HAP-1 (cell line): ENCODE data around the gene USB1.

Source experiments
- DNase-seq, 2 experiments: peaks; one replicate each; pipeline ENCODE4 v3.0.0-alpha.2; 2016 to 2020; ENCODE audit warnings: low spot score in 2 of 2
- H3K27me3 ChIP-seq: fragments of 250-450 bp; sonication (Bioruptor Pico); 2 replicates; pipeline ENCODE4 v1.5.1; 2020; ENCODE audit warnings: low read depth, mild to moderate bottlenecking, moderate library complexity
- H3K36me3 ChIP-seq: fragments of 250-450 bp; sonication (Bioruptor Pico); replicated peaks from 2 replicates; pipeline ENCODE4 v1.5.1; 2020; ENCODE audit warnings: mild to moderate bottlenecking
- H3K4me1 ChIP-seq: fragments of 250-450 bp; sonication (Bioruptor Pico); 2 replicates; pipeline ENCODE4 v1.5.1; 2020; ENCODE audit warnings: mild to moderate bottlenecking
- H3K4me3 ChIP-seq: fragments of 250-450 bp; sonication (Bioruptor Pico); 2 replicates; pipeline ENCODE4 v1.5.1; 2020; ENCODE audit warnings: mild to moderate bottlenecking, moderate library complexity
- H3K9me3 ChIP-seq: fragments of 250-450 bp; sonication (Bioruptor Pico); 2 replicates; pipeline ENCODE4 v1.5.1; 2020; ENCODE audit warnings: mild to moderate bottlenecking, moderate library complexity
- in situ Hi-C: fragments of 300-500 bp; cut with MboI; formaldehyde crosslinking; loops from 3 replicates; pipeline ENCODE4 v1.14.3; 2020; ENCODE audit warnings: low sequenced_read_pairs, inconsistent platforms, mixed read lengths

The USB1 gene

DNA sequence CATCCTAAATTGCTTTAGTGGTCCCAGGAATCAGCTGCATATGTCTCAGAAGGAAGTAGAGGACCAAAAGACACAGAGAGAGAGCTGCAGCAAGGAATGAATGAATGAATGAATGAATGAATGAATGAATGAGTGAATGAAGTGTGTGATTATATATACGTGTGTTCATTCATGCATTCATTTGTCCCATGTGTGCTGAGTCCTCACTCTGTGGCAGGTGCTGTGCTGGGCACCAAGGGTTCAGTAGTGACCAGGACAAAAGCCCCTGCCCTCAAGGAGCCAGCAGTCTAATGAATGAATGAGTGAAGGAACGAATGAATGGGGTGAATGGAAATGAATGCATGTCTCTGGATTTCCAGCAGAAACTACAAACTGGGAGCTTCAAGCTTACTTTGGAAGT lies 39.7 kb upstream of the USB1 start:
- Histone ChIP-seq H3K4me1 (no peaks in the 10 kb centered on the region; the same call in 1 of the 2 replicates), H3K36me3 (no peaks in the 10 kb centered on the region), H3K9me3 (no peaks in the 10 kb centered on the region), H3K4me3 (no peak overlapping the region), H3K27me3 (no peaks in the 10 kb centered on the region)
- no peak for DNase-seq
- in situ Hi-C loops, result no loop called here

DNA sequence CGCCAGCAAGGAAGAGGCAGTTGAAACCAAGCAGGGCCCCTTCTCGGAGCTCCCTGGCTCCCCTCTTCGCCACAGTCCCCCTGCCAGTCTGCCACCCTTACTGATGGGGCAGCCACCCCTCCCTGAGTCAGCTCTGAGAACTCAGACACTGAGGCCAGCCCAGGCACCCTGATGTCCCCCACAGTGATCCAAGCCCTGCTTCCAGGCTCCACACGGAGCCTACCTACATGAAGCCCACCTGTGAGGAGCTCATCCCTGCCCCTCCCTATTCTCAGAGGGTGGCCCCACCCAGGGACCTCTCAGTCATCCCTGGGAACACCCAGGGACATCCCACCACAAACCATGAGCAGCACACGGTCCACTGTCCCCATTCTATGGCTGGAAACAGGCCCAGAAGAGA lies 39.2 kb upstream of the USB1 start:
- H3K36me3 ChIP-seq, result no peaks in the 10 kb centered on the region
- no peak for DNase-seq
- H3K27me3 ChIP-seq, result no peaks in the 10 kb centered on the region
- in situ Hi-C loops, result no loop called here
- H3K9me3 ChIP-seq, result no peaks in the 10 kb centered on the region
- no peaks in the 10 kb centered on the region; the same call in 1 of the 2 replicates for H3K4me1 ChIP-seq
- no peak overlapping the region for H3K4me3 ChIP-seq

DNA sequence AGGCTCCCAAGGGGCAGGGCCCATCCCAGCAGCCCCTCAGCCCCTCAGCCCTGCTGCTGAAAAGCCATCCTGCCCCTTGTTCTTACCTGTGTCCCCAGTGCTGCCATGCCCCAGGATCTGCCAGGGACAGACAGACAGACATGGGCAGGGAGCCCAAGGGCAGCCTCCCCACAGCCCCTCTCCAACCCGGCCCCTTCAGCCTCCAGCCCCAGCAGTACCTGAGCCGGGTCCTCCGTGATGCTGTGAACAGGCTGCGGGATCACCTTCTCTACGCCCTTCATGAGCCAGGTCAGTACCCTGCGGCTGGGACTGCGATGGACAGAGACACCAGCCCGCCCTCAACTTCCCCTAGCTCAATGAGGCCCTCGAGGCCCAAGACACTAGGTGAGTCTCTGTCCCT lies 38.5 kb upstream of the USB1 start:
- H3K4me1 ChIP-seq, result no peaks in the 10 kb centered on the region; the same call in 1 of the 2 replicates
- in situ Hi-C loops, result no loop called here

DNA sequence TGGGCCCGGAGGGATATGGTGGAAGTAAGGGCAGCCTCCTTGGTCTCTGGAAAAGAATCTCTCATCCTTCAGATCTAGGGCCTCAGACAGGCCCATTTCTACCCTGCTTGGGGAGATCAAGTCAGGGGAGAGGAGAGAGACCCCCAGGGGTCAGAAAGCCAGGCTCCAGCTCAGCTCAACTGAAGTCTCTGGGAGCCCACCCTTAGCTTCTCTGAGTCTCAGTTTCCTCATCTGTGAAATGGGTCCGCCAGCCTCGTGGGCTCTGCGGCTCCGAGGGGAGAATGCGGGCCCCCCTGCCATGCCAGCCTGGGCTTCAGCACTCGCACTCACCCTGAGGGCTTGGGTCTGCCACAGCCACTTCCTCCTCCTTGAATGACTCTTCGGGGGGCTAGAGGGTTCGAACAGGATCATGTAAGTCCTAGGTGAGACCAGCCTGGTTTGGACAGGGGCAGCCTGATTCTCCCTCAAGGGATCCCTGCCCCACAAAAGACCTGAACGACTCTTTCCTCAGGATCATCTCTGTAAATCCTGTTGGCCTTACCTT lies 37.0 kb upstream of the USB1 start:
- no peak for DNase-seq
- no peaks in the 10 kb centered on the region for H3K27me3 ChIP-seq
- H3K4me3 ChIP-seq, result no peak overlapping the region
- H3K4me1 ChIP-seq, result no peaks in the 10 kb centered on the region
- in situ Hi-C loops, result no loop called here
- no peaks in the 10 kb centered on the region for H3K9me3 ChIP-seq
- no peaks in the 10 kb centered on the region for H3K36me3 ChIP-seq

More for the DNA sequence above, 38.5 kb upstream of the USB1 start:
- H3K27me3 ChIP-seq, result no peaks in the 10 kb centered on the region
- H3K36me3 ChIP-seq, result no peaks in the 10 kb centered on the region
- no peaks in the 10 kb centered on the region for H3K9me3 ChIP-seq
- no peak for DNase-seq
- H3K4me3 ChIP-seq, result no peak overlapping the region

DNA sequence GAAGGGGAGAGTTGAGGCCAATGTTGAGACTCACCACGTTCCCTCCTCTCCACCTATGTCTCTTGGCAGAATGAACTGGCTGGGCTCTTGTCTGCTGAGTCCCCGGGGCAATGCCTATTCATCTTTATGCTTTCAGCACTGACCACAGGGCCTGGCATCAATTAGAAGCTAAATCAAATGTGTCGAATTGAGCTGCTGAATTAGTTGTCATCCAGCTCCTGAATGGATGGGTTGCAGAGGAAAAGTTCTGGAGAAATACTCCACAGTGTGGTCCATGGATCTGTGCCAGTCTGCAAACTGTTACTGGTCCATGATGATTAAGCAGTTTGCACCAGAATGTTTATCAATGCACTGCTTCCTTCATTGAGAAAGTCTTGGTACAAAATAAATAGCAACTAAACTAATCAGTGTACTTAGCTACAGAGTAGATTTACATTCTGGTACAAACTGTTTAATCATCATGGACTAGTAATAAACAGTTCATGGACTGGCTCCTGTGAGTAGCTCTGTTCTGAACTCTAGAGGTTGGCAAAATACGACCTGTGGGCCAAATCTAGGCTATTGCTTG lies 34.9 kb upstream of the USB1 start:
- Histone ChIP-seq H3K9me3 (no peaks in the 10 kb centered on the region), H3K36me3 (no peaks in the 10 kb centered on the region), H3K4me3 (no peak overlapping the region), H3K4me1 (no peaks in the 10 kb centered on the region), H3K27me3 (no peaks in the 10 kb centered on the region)
- in situ Hi-C loops, result no loop called here
- no peak for DNase-seq

DNA sequence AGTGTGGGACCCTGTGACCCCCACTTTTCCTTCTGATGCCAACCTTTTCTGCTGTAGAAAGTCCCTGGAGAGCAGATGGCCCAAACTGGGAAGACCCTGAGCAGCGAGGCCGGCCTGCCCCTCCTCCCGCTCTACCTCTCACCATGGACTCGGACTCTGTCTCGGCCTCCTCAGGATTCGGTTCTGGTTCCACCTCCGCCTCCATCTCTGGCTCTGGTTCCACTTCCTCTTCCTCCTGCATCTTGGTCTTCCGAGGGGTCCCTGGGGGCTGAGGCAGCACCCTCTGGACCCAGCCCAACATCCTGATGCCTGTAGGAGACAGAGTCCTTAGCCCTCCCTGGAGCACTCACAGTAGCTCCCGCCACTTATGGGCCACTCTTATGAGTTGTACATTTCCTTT lies 34.2 kb upstream of the USB1 start:
- no peak overlapping the region for H3K4me3 ChIP-seq
- no peaks in the 10 kb centered on the region for H3K4me1 ChIP-seq
- no peaks in the 10 kb centered on the region for H3K9me3 ChIP-seq
- no peaks in the 10 kb centered on the region for H3K36me3 ChIP-seq
- no peaks in the 10 kb centered on the region for H3K27me3 ChIP-seq
- in situ Hi-C loops, result no loop called here
- DNase-seq, result no peak

DNA sequence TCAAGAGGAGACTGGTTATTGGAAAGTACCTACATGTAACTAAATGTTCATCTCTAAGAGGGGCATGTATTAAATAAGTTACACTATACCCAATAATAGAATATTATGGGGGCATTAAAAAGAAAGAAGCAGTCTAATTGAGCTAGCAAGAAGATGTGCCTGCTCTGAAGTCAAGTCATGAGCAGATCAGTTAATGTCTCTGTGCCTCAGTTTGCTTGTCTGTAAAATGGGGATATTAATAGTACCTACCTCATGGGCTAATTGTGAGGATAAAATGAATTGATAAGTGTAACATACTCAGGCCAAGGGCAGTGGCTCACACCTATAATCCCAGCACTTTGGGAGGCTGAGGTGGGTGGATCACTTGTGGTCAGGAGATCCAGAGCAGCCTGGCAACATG lies 33.3 kb upstream of the USB1 start:
- Histone ChIP-seq H3K4me1 (no peaks in the 10 kb centered on the region), H3K4me3 (no peak overlapping the region), H3K27me3 (no peaks in the 10 kb centered on the region), H3K36me3 (no peaks in the 10 kb centered on the region), H3K9me3 (no peaks in the 10 kb centered on the region)
- no peak for DNase-seq
- in situ Hi-C loops, result no loop called here

DNA sequence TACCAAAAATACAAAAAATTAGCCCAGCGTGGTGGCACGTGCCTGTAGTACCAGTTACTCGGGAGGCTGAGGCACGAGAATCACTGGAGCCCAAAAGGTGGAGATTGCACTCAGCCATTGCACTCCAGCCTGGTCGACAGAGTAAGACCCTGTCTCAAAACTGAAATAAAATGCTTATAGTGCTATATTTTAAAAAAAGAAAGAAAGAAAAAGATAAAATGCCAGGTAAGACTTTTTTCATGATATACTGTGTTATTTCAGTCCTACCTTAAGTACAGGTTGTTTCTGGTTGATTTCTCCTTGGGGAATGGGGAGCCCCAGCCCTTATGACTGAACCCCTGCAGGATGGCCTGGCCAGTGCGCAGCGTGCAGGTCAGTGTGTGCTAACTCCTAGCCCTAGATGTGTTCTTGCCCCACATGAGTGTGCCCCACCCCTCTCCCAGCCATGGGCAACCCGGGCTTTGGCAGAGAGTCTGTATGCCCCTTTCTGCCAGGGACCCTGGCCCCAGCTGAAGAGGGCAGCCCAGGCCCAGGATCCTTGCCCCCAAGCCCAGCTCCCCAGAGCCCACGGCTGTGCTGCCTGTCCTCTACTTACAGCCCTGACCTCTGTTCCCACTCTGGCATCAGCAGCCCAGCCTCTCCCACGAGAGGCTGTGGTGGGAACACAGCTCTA lies 31.6 kb upstream of the USB1 start:
- Histone ChIP-seq H3K36me3 (no peaks in the 10 kb centered on the region), H3K4me1 (no peaks in the 10 kb centered on the region), H3K9me3 (no peaks in the 10 kb centered on the region), H3K27me3 (no peaks in the 10 kb centered on the region), H3K4me3 (no peak overlapping the region)
- in situ Hi-C loops, result no loop called here
- DNase-seq, result no peak

DNA sequence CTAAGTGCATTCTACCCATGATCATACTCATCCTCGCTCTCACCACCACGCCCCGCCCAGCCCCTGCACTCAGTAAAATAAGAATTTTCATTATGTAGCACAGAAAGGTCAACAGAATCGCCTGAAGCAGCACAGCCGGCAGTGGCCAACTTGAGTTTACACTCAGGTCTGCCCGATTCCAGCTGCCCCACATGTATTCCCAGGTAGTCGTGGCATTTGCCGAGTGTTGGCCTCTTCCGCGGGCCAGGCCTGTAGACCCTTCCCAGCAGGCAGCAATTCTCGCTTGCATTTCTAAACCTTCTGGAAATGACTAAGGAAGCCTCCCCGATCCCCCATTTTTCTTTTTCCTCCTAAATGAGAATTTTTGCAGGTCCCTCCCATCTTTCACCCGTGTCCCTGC lies 30.9 kb upstream of the USB1 start:
- H3K27me3 ChIP-seq, result no peaks in the 10 kb centered on the region
- H3K36me3 ChIP-seq, result no peaks in the 10 kb centered on the region
- in situ Hi-C loops, result no loop called here
- H3K9me3 ChIP-seq, result no peaks in the 10 kb centered on the region
- H3K4me3 ChIP-seq, result no peak overlapping the region
- DNase-seq, result no peak
- no peaks in the 10 kb centered on the region for H3K4me1 ChIP-seq

DNA sequence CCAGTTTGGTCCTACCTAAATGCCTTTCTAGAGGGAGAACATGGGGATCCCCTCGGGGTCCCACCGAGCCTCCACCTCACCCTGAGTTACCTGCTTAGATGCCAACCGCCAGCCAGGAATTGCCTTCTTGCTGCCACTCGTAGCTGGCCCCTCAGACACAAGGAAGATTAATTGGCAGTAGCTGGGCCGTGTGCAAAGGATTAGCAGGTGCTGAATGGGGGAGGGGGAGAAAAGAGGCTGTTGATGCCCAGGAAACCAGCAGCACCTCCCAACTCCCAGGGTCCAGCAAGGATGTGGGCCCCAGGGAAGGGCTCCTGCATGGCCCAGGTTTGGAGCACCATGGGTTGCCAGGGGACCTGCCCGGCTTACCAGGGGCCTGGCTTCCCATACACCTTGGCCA lies 30.2 kb upstream of the USB1 start, which contains the start of gene CNGB1:
TSS of gene CNGB1 (minus strand) at position 159 of the 400 bp plus-strand sequence. CDS start 3,842 bp downstream, outside the sequence.
- no peaks in the 10 kb centered on the region for H3K9me3 ChIP-seq
- H3K27me3 ChIP-seq, result no peaks in the 10 kb centered on the region
- H3K4me3 ChIP-seq, result no peak within 1 kb of the TSS
- DNase-seq, result no peak
- H3K4me1 ChIP-seq, result no peaks in the 10 kb centered on the region
- no peaks in the 10 kb centered on the region for H3K36me3 ChIP-seq
- in situ Hi-C loops, result no loop called here

DNA sequence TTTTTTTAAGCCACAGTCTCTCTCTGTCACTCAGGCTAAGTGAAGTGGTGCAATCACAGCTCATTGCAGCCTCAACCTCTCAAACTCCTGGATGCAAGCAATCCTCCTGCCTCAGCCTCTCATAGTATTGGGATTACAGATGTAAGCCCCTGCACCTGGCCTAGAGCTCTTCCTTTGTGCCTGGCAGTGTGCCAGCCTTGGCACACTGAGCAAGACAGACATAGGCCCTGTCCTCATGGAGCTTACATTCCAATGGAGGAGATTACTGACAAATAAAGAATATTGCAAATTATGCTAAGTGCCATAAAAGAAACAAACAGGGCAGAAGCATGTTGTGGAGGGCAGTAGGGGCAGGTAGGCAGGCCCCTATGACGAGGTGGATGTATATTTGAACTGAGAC lies 29.4 kb upstream of the USB1 start:
- no peak for DNase-seq
- Histone ChIP-seq H3K4me3 (no peak overlapping the region), H3K4me1 (no peaks in the 10 kb centered on the region), H3K9me3 (no peaks in the 10 kb centered on the region), H3K36me3 (no peaks in the 10 kb centered on the region), H3K27me3 (no peaks in the 10 kb centered on the region)
- in situ Hi-C loops, result no loop called here

DNA sequence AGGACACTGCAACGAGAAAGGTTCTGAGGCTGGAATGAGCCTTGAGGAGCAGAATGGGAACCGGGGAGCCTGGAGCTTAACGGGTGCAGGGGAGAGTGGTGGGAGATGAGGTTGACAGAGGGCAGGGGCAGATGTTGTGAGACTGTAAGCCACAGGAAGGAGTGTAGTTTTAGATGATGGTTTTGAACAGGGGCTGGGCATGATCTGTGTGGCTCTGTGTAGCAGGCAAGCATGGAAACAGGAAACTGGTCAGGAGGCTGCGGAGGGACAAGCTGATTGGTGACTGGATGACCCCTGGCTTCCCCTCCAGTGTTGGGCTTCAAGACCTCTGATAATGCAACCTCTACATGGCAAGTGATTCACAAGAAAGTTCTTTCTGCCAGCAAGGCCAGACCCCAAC lies 28.9 kb upstream of the USB1 start:
- no peaks in the 10 kb centered on the region for H3K9me3 ChIP-seq
- H3K4me3 ChIP-seq, result no peak overlapping the region
- DNase-seq, result no peak
- H3K27me3 ChIP-seq, result no peaks in the 10 kb centered on the region
- in situ Hi-C loops, result no loop called here
- no peaks in the 10 kb centered on the region for H3K4me1 ChIP-seq
- H3K36me3 ChIP-seq, result no peaks in the 10 kb centered on the region

DNA sequence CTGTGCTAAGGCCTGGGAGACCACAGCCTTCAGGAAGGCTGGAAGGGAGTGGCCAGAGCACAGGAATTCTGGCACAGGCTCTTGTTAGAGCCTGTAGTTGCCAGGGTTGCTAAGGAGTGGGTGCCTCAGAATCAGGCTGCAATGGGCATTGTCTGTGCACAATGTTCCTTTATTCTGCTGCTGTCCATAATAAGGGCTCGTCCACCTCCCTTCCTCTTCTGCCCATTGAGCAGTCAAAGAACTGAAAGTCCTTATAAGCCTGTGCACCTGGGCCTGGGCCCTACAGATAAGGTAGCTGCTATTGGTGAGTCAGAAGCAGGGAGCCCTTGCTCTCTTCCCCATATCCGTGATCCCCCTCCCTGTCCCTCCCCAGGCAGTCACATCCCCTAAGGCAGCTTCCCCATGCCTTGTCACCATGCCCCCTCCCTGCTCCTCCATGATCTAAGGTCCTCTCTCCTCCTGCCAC lies 24.8 kb upstream of the USB1 start:
- no peaks in the 10 kb centered on the region for H3K36me3 ChIP-seq
- DNase-seq, result peak in 1 of 2 experiments; percentile 18
- H3K4me3 ChIP-seq, result no peak overlapping the region
- in situ Hi-C loops, result no loop called here
- H3K27me3 ChIP-seq, result no peaks in the 10 kb centered on the region
- no peaks in the 10 kb centered on the region for H3K9me3 ChIP-seq
- H3K4me1 ChIP-seq, result no peaks in the 10 kb centered on the region

DNA sequence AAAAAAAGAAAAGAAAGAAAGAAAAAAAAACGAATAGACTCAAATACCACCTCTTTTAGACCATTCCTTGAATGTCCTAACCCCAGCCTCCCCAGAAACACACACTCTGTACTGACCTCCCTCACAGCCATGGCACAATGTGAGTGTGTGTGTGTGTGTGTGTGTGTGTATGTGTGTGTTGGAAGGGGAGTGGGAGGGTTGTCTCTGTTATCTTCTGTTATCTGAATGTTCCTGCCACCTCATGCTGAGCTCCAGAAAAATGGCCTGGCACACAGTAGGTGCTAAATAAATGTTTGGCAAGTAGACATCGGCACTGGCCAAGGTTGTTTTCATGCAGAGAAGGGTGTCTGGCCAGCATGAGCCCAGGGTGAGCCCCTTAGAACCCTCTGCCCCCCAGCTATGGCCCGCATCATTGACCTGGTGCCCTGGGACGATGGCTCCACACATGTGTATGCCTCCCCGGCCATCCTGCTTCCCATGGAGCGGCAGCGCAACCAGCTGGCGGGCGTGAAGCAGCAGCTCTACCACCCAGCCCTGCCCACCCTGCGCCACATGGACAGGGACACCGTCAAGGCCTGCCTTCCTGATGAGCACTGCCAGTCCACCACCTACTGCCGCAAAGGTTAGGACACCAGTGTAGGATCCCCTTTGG lies 23.7 kb upstream of the USB1 start:
- in situ Hi-C loops, result no loop called here
- DNase-seq, result no peak
- no peaks in the 10 kb centered on the region for H3K27me3 ChIP-seq
- no peak overlapping the region for H3K4me3 ChIP-seq
- H3K9me3 ChIP-seq, result no peaks in the 10 kb centered on the region
- H3K36me3 ChIP-seq, result no peaks in the 10 kb centered on the region
- H3K4me1 ChIP-seq, result no peaks in the 10 kb centered on the region
